HG03025 (cell line): ENCODE measurements around the gene ETNK2.
"Not testable (repeated sequence)": the region's sequence is repeated elsewhere in the genome, so short reads cannot be mapped to it uniquely, and the experiment has no call there.

Source experiments
- ATAC-seq: cut with Tn5 transposase; IDR thresholded peaks from one replicate; pipeline ENCODE4 v1.9.1; 2021; ENCODE audit warnings: mild to moderate bottlenecking, moderate library complexity; ENCODE audit not compliant: unreplicated experiment, low FRiP score

Gene ETNK2

GRCh38 chr1:204102739-204103430 is 49.0 kb downstream of the ETNK2 start:
- ATAC-seq, result no peak

GRCh38 chr1:204102029-204102611 is 49.7 kb downstream of the ETNK2 start:
- ATAC-seq, result no peak

GRCh38 chr1:204099754-204100153 is 52.1 kb downstream of the ETNK2 start:
- not testable (repeated sequence) for ATAC-seq

GRCh38 chr1:204098683-204099082 is 53.2 kb downstream of the ETNK2 start:
- ATAC-seq, result no peak

- no peak for ATAC-seq
Observed at GRCh38 chr1:204096931-204097330, 54.9 kb downstream of the ETNK2 start.

- ATAC-seq, result no peak
Observed at GRCh38 chr1:204094856-204095634, 56.8 kb downstream of the ETNK2 start.

- no peak for ATAC-seq
Observed at GRCh38 chr1:204094313-204094729, 57.5 kb downstream of the ETNK2 start.

GRCh38 chr1:204093781-204094180 is 58.1 kb downstream of the ETNK2 start:
- no peak for ATAC-seq

GRCh38 chr1:204093421-204093717 is 58.5 kb downstream of the ETNK2 start:
- no peak for ATAC-seq

- ATAC-seq, result no peak
Observed at GRCh38 chr1:204092632-204093420, 59.0 kb downstream of the ETNK2 start.

GRCh38 chr1:204091787-204092312 is 60.0 kb downstream of the ETNK2 start:
- no peak for ATAC-seq

- ATAC-seq, result no peak
Observed at GRCh38 chr1:204091066-204091465, 60.8 kb downstream of the ETNK2 start.

- not testable (repeated sequence) for ATAC-seq
Observed at GRCh38 chr1:204090132-204090531, 61.7 kb downstream of the ETNK2 start.

- ATAC-seq, result no peak
Observed at GRCh38 chr1:204089044-204089751, 62.6 kb downstream of the ETNK2 start.

GRCh38 chr1:204088596-204088995 is 63.2 kb downstream of the ETNK2 start:
- ATAC-seq, result no peak

- ATAC-seq, result no peak
Observed at GRCh38 chr1:204087893-204088528, 63.8 kb downstream of the ETNK2 start.

- ATAC-seq, result no peak
Observed at GRCh38 chr1:204087181-204087892, 64.5 kb downstream of the ETNK2 start.

- ATAC-seq, result no peak
Observed at GRCh38 chr1:204085876-204086275, 66.0 kb downstream of the ETNK2 start.

- no peak for ATAC-seq
Observed at GRCh38 chr1:204084247-204084772, 67.5 kb downstream of the ETNK2 start.
